NCI-H526 (cell line): ENCODE measurements around the gene CDH13.

Source experiments
- DNase-seq, 2 experiments: peaks; one replicate each; lab custom pipeline; 2025; lab: John Stamatoyannopoulos, UW

Gene CDH13

GRCh38 chr16:82628088-82628423 is 1.3 kb downstream of the CDH13 start:
- DNase-seq = no peak

- no peak for DNase-seq
These were observed 1.9 kb downstream of the CDH13 start for GRCh38 chr16:82628711-82629110.

GRCh38 chr16:82629441-82630027 is 2.8 kb downstream of the CDH13 start:
- no peak for DNase-seq

GRCh38 chr16:82630219-82630618 is 3.5 kb downstream of the CDH13 start:
- DNase-seq = no peak

- no peak for DNase-seq
These were observed 3.9 kb downstream of the CDH13 start for GRCh38 chr16:82630688-82631087.

GRCh38 chr16:82631701-82632685 is 5.2 kb downstream of the CDH13 start:
- peak in 1 of 2 experiments; percentile 32 for DNase-seq

- peak; percentile 13 to 63 for DNase-seq
These were observed 7.3 kb downstream of the CDH13 start for GRCh38 chr16:82633964-82634600.

- no peak for DNase-seq
These were observed 8.3 kb downstream of the CDH13 start for GRCh38 chr16:82634955-82635610.

- no peak for DNase-seq
These were observed 9.7 kb downstream of the CDH13 start for GRCh38 chr16:82636485-82636884.

GRCh38 chr16:82636958-82637357 is 10.2 kb downstream of the CDH13 start:
- no peak for DNase-seq

- DNase-seq = no peak
These were observed 11.5 kb downstream of the CDH13 start for GRCh38 chr16:82638095-82638798.

GRCh38 chr16:82639263-82639662 is 12.5 kb downstream of the CDH13 start:
- no peak for DNase-seq

GRCh38 chr16:82639666-82640336 is 13.0 kb downstream of the CDH13 start:
- DNase-seq = peak; percentile 41 to 66

GRCh38 chr16:82641336-82641984 is 14.7 kb downstream of the CDH13 start:
- peak in 1 of 2 experiments; percentile 10 for DNase-seq

GRCh38 chr16:82643136-82643535 is 16.4 kb downstream of the CDH13 start:
- DNase-seq = no peak

- DNase-seq = no peak
These were observed 17.3 kb downstream of the CDH13 start for GRCh38 chr16:82643936-82644630.

GRCh38 chr16:82646504-82646903 is 19.7 kb downstream of the CDH13 start:
- no peak for DNase-seq

- DNase-seq = no peak
These were observed 23.0 kb downstream of the CDH13 start for GRCh38 chr16:82649766-82650165.

GRCh38 chr16:82650804-82651203 is 24.0 kb downstream of the CDH13 start:
- DNase-seq = no peak
